OCI-LY7 (cell line): ENCODE data around the gene DNAH8. TPM values are rescaled to one million over a fixed set of nuclear protein-coding genes. Genes with fewer than 3 reads are reported as not detected.
"Not testable (repeated sequence)": the region's sequence is repeated elsewhere in the genome, so short reads cannot be mapped to it uniquely, and the experiment has no call there.

Experiments
- BruUV-seq: library from RNA; stranded (reverse); fragments of 400-500 nt; replicated peaks from 2 replicates; lab custom pipeline; 2021; lab: Mats Ljungman, UMichigan
- CTCF ChIA-PET: fragments of 300-600 bp; sonication (Branson Sonifier 250); formaldehyde crosslinking; loops from one replicate; lab custom pipeline; 2022; ENCODE audit warnings: antibody characterized with exemption; ENCODE audit not compliant: unreplicated experiment; lab: Charles Lee
- POLR2A ChIA-PET: fragments of 300-600 bp; sonication (Branson Sonifier 250); formaldehyde crosslinking; loops from one replicate; lab custom pipeline; 2022; ENCODE audit warnings: antibody characterized with exemption; lab: Charles Lee
- DNase-seq: peaks from one replicate; pipeline ENCODE4 v3.0.0-alpha.2; 2015; ENCODE audit warnings: low spot score
- H2AFZ ChIP-seq: fragments of 200-600 bp; sonication (generic), shearing (Covaris generic); 2 replicates; pipeline ENCODE4 v1.6.1; 2014; ENCODE audit warnings: mild to moderate bottlenecking, antibody characterized with exemption, low read length, moderate library complexity
- H3K27ac ChIP-seq: fragments of 200-600 bp; sonication (generic); 2 replicates; pipeline ENCODE4 v1.5.1; 2014; ENCODE audit warnings: mixed run types, low read depth, mild to moderate bottlenecking, moderate library complexity, low read length, inconsistent platforms; ENCODE audit not compliant: poor library complexity, severe bottlenecking
- H3K36me3 ChIP-seq: fragments of 200-600 bp; sonication (generic); 2 replicates; pipeline ENCODE4 v1.6.1; 2014; ENCODE audit warnings: mild to moderate bottlenecking, antibody characterized with exemption, low read length, moderate library complexity, mixed read lengths; ENCODE audit not compliant: insufficient read depth
- H3K4me1 ChIP-seq: fragments of 200-600 bp; sonication (generic); 2 replicates; pipeline ENCODE4 v1.5.1; 2014; ENCODE audit warnings: mild to moderate bottlenecking, low read length; ENCODE audit not compliant: insufficient read depth, poor library complexity, severe bottlenecking
- H3K4me2 ChIP-seq: fragments of 200-600 bp; sonication (generic); 2 replicates; pipeline ENCODE4 v1.6.1; 2014; ENCODE audit warnings: mild to moderate bottlenecking, low read length
- H3K4me3 ChIP-seq: fragments of 200-600 bp; sonication (generic); 2 replicates; pipeline ENCODE4 v1.5.1; 2014; ENCODE audit warnings: mild to moderate bottlenecking, low read depth, low read length; ENCODE audit not compliant: poor library complexity, severe bottlenecking
- H3K79me2 ChIP-seq: fragments of 200-600 bp; sonication (generic); 2 replicates; pipeline ENCODE4 v1.6.1; 2016; ENCODE audit warnings: low read depth, mild to moderate bottlenecking, low read length, moderate library complexity, mixed read lengths; ENCODE audit not compliant: insufficient read depth
- H3K9me2 ChIP-seq: fragments of 200-600 bp; sonication (generic); 2 replicates; pipeline ENCODE4 v1.6.1; 2016; ENCODE audit warnings: mild to moderate bottlenecking, low read length, mixed read lengths; ENCODE audit not compliant: insufficient read depth
- H3K9me3 ChIP-seq: fragments of 200-600 bp; sonication (generic); 2 replicates; pipeline ENCODE4 v1.6.1; 2014; ENCODE audit warnings: mild to moderate bottlenecking, mixed run types, low read length, mixed read lengths
- H4K20me1 ChIP-seq: fragments of 200-600 bp; sonication (generic); 2 replicates; pipeline ENCODE4 v1.6.1; 2014; ENCODE audit warnings: mild to moderate bottlenecking, antibody characterized with exemption, low read length, moderate library complexity, mixed read lengths; ENCODE audit not compliant: insufficient read depth
- CTCF ChIP-seq: fragments of 200-600 bp; sonication (generic); conservative IDR thresholded peaks from 2 replicates; pipeline ENCODE4 v1.5.1; 2014; ENCODE audit warnings: mild to moderate bottlenecking, antibody characterized with exemption, low read length, moderate library complexity, mixed read lengths
- EZH2phosphoT487 ChIP-seq: fragments of 200-600 bp; sonication (generic); IDR thresholded peaks from 2 replicates; pipeline ENCODE4 v1.6.1; 2018; ENCODE audit warnings: low read depth, borderline replicate concordance, mild to moderate bottlenecking, mixed run types, antibody characterized with exemption, low read length, moderate library complexity, mixed read lengths
- intact Hi-C: fragments of 100-400 bp; cut with micrococcal nuclease; formaldehyde crosslinking; loops from one replicate; pipeline ENCODE4 v1.10.0; 2022; ENCODE audit not compliant: unreplicated experiment
- total RNA-seq, 2 experiments: library from RNA; depleted of rRNA in 1 of 2; stranded (reverse); fragments of >200 nt in 1 of 2; shearing (Covaris generic) in 1 of 2; gene quantifications; 2 replicates each; pipeline ENCODE4 v1.2.3, GENCODE V29; 2014 to 2022

DNAH8 gene
- total RNA-seq, 2 experiments from 2014 or later, result not detected

GRCh38 chr6:38871741-38872568 is 156.8 kb downstream of the DNAH8 start:
- H3K4me2 ChIP-seq, result no peak overlapping the region
- no peak overlapping the region for H3K4me3 ChIP-seq
- no peaks in the 10 kb centered on the region for H3K9me2 ChIP-seq
- no peak overlapping the region for H3K27ac ChIP-seq
- ChIA-PET CTCF (no interaction called here), POLR2A (no interaction called here)
- TF ChIP-seq EZH2phosphoT487 (no peak), CTCF (peak; percentile 97)
- H2AFZ ChIP-seq, result no peak overlapping the region; the same call in 1 of the 2 replicates
- BruUV-seq, result no TSS peak
- peak; percentile 44 for DNase-seq
- H4K20me1 ChIP-seq, result no peaks in the 10 kb centered on the region
- no peaks in the 10 kb centered on the region for H3K9me3 ChIP-seq
- intact Hi-C loops, result loop anchor here (2.0 to 5.0 kb wide), 2 partner anchors 230 to 431 kb away; no protein-coding TSS in a partner anchor
- H3K79me2 ChIP-seq, result no peaks in the 10 kb centered on the region
- H3K36me3 ChIP-seq, result no peaks in the 10 kb centered on the region
- no peaks in the 10 kb centered on the region for H3K4me1 ChIP-seq

GRCh38 chr6:38873001-38873400 is 157.9 kb downstream of the DNAH8 start:
- CTCF ChIA-PET, result no interaction called here
- TF ChIP-seq EZH2phosphoT487 (no peak), CTCF (no peak)
- no TSS peak for BruUV-seq
- Histone ChIP-seq H3K79me2 (no peaks in the 10 kb centered on the region), H3K9me3 (no peaks in the 10 kb centered on the region), H3K4me1 (no peaks in the 10 kb centered on the region), H3K4me2 (no peak overlapping the region), H3K36me3 (no peaks in the 10 kb centered on the region), H3K4me3 (no peak overlapping the region), H3K9me2 (no peaks in the 10 kb centered on the region), H2AFZ (no peak overlapping the region), H4K20me1 (no peaks in the 10 kb centered on the region), H3K27ac (no peak overlapping the region)
- intact Hi-C loops, result loop anchor here (2.0 to 5.0 kb wide), 2 partner anchors 229 to 430 kb away; no protein-coding TSS in a partner anchor
- DNase-seq, result no peak
- POLR2A ChIA-PET, result interaction anchor here (0.6 kb wide), 1 partner anchor 103 kb away, joined by 4 read pairs; no protein-coding TSS in a partner anchor

- H3K36me3 ChIP-seq, H2AFZ ChIP-seq, BruUV-seq, H3K79me2 ChIP-seq, CTCF ChIA-PET, H3K4me3 ChIP-seq, H3K4me1 ChIP-seq, H3K27ac ChIP-seq, H4K20me1 ChIP-seq, H3K9me2 ChIP-seq, H3K9me3 ChIP-seq, DNase-seq, H3K4me2 ChIP-seq, POLR2A ChIA-PET: not testable (repeated sequence)
- intact Hi-C loops, result loop anchor here (2.0 to 5.0 kb wide), 2 partner anchors 228 to 429 kb away; no protein-coding TSS in a partner anchor
These were observed 158.7 kb downstream of the DNAH8 start for GRCh38 chr6:38873816-38874215.
